Endothelial cell (in vitro differentiated cells): ENCODE results near the gene HERC5. TPM values are rescaled to one million over a fixed set of nuclear protein-coding genes. Genes with fewer than 3 reads are reported as not detected.

Source experiments
- DNase-seq: peaks from one replicate; pipeline ENCODE4 v3.0.0; 2021; ENCODE audit warnings: low spot score
- H3K27ac Mint-ChIP-seq: one replicate; pipeline ENCODE4 v1.8.0; 2021; ENCODE audit warnings: mixed read lengths, inconsistent platforms; ENCODE audit not compliant: unreplicated experiment
- H3K27me3 Mint-ChIP-seq: one replicate; pipeline ENCODE4 v1.8.0; 2021; ENCODE audit warnings: mild to moderate bottlenecking, moderate library complexity, mixed read lengths, inconsistent platforms; ENCODE audit not compliant: unreplicated experiment
- H3K36me3 Mint-ChIP-seq: one replicate; pipeline ENCODE4 v1.8.0; 2021; ENCODE audit warnings: mild to moderate bottlenecking, low read depth, mixed read lengths, inconsistent platforms; ENCODE audit not compliant: unreplicated experiment
- H3K4me1 Mint-ChIP-seq: one replicate; pipeline ENCODE4 v1.8.0; 2021; ENCODE audit warnings: mild to moderate bottlenecking, mixed read lengths, inconsistent platforms; ENCODE audit not compliant: unreplicated experiment
- H3K4me3 Mint-ChIP-seq: one replicate; pipeline ENCODE4 v1.8.0; 2021; ENCODE audit warnings: mild to moderate bottlenecking, mixed read lengths, inconsistent platforms; ENCODE audit not compliant: unreplicated experiment
- H3K9me3 Mint-ChIP-seq: one replicate; pipeline ENCODE4 v1.8.0; 2021; ENCODE audit warnings: mixed read lengths, inconsistent platforms; ENCODE audit not compliant: unreplicated experiment
- CTCF ChIP-seq: fragments of 200-600 bp; sonication (generic); IDR thresholded peaks from one replicate; pipeline ENCODE4 v1.5.0; 2021; ENCODE audit warnings: antibody characterized with exemption; ENCODE audit not compliant: unreplicated experiment
- total RNA-seq: library from RNA; stranded (reverse); fragmentation: NEBNext Ultra II Directional; extraction: Animal tissue kit (Norgen Biotek cat#: 25700); gene quantifications from one replicate; pipeline ENCODE4 v1.2.1, GENCODE V29; 2021; ENCODE audit not compliant: unreplicated experiment

Gene HERC5
- total RNA-seq, 1 donor from 2014 or later: 9.1 TPM

GRCh38 chr4:88523325-88524129 lies 66.6 kb downstream of the HERC5 start, which contains the start of gene PYURF:
TSS of gene PYURF (minus strand) at chr4:88523776. CDS start at chr4:88523700, 76 bp downstream.
- Mint-ChIP-seq H3K36me3 (peaks cover 3% of the 10 kb centered on the region), H3K4me1 (peaks cover 16% of the 10 kb centered on the region), H3K27me3 (peaks cover 3% of the 10 kb centered on the region), H3K9me3 (no peaks in the 10 kb centered on the region), H3K4me3 (peak within 1 kb of the TSS; percentile 98), H3K27ac (peak within 1 kb of the TSS; percentile 80)
- no peak for TF ChIP-seq CTCF
- peak; percentile 90 for DNase-seq

- Mint-ChIP-seq H3K27me3 (peaks cover 3% of the 10 kb centered on the region), H3K27ac (peak overlapping the region; percentile 31), H3K36me3 (peaks cover 3% of the 10 kb centered on the region), H3K4me3 (peak overlapping the region; percentile 80), H3K4me1 (peaks cover 16% of the 10 kb centered on the region), H3K9me3 (no peaks in the 10 kb centered on the region)
- TF ChIP-seq CTCF: no peak
- DNase-seq: no peak
Measured at GRCh38 chr4:88524171-88524570, 67.3 kb downstream of the HERC5 start.

GRCh38 chr4:88526221-88526815 lies 69.4 kb downstream of the HERC5 start:
- no peaks in the 10 kb centered on the region for H3K36me3 Mint-ChIP-seq
- peaks cover 3% of the 10 kb centered on the region for H3K27me3 Mint-ChIP-seq
- TF ChIP-seq CTCF: no peak
- H3K4me1 Mint-ChIP-seq: peaks cover 16% of the 10 kb centered on the region
- no peaks in the 10 kb centered on the region for H3K9me3 Mint-ChIP-seq
- DNase-seq: no peak
- H3K4me3 Mint-ChIP-seq: no peak overlapping the region
- H3K27ac Mint-ChIP-seq: no peak overlapping the region

GRCh38 chr4:88527787-88528186 lies 70.9 kb downstream of the HERC5 start:
- Mint-ChIP-seq H3K27ac (no peak overlapping the region), H3K36me3 (no peaks in the 10 kb centered on the region), H3K4me3 (no peak overlapping the region), H3K9me3 (no peaks in the 10 kb centered on the region), H3K4me1 (peaks cover 5% of the 10 kb centered on the region), H3K27me3 (peaks cover 3% of the 10 kb centered on the region)
- DNase-seq: no peak
- TF ChIP-seq CTCF: no peak

- H3K27me3 Mint-ChIP-seq: peaks cover 3% of the 10 kb centered on the region
- no peak for DNase-seq
- no peak overlapping the region for H3K4me3 Mint-ChIP-seq
- H3K27ac Mint-ChIP-seq: no peak overlapping the region
- H3K9me3 Mint-ChIP-seq: no peaks in the 10 kb centered on the region
- H3K4me1 Mint-ChIP-seq: peaks cover 4% of the 10 kb centered on the region
- TF ChIP-seq CTCF: no peak
- H3K36me3 Mint-ChIP-seq: no peaks in the 10 kb centered on the region
Measured at GRCh38 chr4:88528861-88529260, 71.9 kb downstream of the HERC5 start.
